H1 (cell line): ENCODE measurements around the gene SLC13A1.

Source experiments
- EP300 ChIP-seq, 2 experiments: IDR thresholded peaks; 1 replicate in 1 of 2; 2 replicates in 1 of 2; pipeline ENCODE4 v1.6.1; 2011 to 2012; ENCODE audit warnings: low read depth in 2 of 2, low read length in 2 of 2, mild to moderate bottlenecking in 2 of 2, borderline replicate concordance in 1 of 2, inconsistent platforms in 1 of 2, moderate library complexity in 1 of 2
- HDAC2 ChIP-seq, 2 experiments: fragments of 300-600 bp in 1 of 2; sonication (generic) in 1 of 2; IDR thresholded peaks; 2 replicates each; pipeline ENCODE4 v1.6.1; 2011 to 2012; ENCODE audit warnings: low read depth in 2 of 2, low read length in 2 of 2, mild to moderate bottlenecking in 2 of 2, moderate library complexity in 2 of 2, borderline replicate concordance in 1 of 2, inconsistent platforms in 1 of 2
- TF ChIP-seq, protein P1 (sequence below), 3 experiments: IDR thresholded peaks; 1 replicate in 2 of 3; 2 replicates in 1 of 3; pipeline versions ENCODE4 v1.5.1 to v1.6.1; 2011; ENCODE audit warnings: low read length in 3 of 3, mild to moderate bottlenecking in 3 of 3, inconsistent platforms in 2 of 3, low read depth in 1 of 3, moderate library complexity in 1 of 3; ENCODE audit not compliant: insufficient read depth in 1 of 3; ENCODE audit errors: control extremely low read depth in 1 of 3

DNA sequence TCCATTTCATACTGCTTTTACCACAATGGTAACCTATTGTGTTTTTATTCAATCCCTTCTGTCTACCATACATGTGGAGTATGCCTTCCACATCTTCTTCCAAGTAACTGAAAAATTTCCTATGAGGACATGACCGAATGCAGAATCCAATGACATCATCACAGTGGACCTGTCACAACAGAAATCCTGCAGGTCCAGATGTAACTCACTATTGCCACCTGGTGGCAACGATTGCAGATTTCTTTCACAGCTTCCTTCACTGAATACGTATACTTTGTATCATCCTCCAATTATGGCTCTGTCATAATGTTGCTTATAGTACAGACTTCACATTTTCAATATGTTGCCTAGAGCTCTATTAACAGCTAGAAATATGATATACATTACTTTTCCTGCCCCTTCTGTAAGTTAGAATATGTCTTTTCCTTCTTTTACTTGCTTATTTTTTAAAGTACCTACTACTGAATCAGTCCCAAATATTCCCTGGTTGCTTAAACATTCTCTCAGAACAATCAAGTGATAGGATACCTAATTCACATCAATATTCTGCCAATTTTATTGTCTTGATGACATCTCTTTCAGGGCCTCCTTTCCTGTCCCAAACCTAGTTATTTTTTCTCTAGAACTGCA is 45.4 kb downstream of the SLC13A1 start:
- TF ChIP-seq, protein P1, sequence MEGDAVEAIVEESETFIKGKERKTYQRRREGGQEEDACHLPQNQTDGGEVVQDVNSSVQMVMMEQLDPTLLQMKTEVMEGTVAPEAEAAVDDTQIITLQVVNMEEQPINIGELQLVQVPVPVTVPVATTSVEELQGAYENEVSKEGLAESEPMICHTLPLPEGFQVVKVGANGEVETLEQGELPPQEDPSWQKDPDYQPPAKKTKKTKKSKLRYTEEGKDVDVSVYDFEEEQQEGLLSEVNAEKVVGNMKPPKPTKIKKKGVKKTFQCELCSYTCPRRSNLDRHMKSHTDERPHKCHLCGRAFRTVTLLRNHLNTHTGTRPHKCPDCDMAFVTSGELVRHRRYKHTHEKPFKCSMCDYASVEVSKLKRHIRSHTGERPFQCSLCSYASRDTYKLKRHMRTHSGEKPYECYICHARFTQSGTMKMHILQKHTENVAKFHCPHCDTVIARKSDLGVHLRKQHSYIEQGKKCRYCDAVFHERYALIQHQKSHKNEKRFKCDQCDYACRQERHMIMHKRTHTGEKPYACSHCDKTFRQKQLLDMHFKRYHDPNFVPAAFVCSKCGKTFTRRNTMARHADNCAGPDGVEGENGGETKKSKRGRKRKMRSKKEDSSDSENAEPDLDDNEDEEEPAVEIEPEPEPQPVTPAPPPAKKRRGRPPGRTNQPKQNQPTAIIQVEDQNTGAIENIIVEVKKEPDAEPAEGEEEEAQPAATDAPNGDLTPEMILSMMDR (IDR thresholded peaks at IDR 0.05; ENCODE audit: control extremely low read depth in 1 of 3, insufficient read depth in 1 of 3, low read depth in 1 of 3, low read length in 3 of 3) = peak; percentile 27 to 85 (median 74)
- TF ChIP-seq EP300 (IDR thresholded peaks at IDR 0.05; ENCODE audit: borderline replicate concordance in 1 of 2, low read depth in 2 of 2, low read length in 2 of 2) = no peak
- TF ChIP-seq HDAC2 (IDR thresholded peaks at IDR 0.05; ENCODE audit: borderline replicate concordance in 1 of 2, low read depth in 2 of 2, low read length in 2 of 2) = no peak
